HG02759 (cell line): ENCODE data around the gene SST.

Experiments used
- ATAC-seq: cut with Tn5 transposase; IDR thresholded peaks from one replicate; pipeline ENCODE4 v1.9.1; 2021; ENCODE audit warnings: mild to moderate bottlenecking, moderate library complexity; ENCODE audit not compliant: unreplicated experiment

Gene SST

DNA sequence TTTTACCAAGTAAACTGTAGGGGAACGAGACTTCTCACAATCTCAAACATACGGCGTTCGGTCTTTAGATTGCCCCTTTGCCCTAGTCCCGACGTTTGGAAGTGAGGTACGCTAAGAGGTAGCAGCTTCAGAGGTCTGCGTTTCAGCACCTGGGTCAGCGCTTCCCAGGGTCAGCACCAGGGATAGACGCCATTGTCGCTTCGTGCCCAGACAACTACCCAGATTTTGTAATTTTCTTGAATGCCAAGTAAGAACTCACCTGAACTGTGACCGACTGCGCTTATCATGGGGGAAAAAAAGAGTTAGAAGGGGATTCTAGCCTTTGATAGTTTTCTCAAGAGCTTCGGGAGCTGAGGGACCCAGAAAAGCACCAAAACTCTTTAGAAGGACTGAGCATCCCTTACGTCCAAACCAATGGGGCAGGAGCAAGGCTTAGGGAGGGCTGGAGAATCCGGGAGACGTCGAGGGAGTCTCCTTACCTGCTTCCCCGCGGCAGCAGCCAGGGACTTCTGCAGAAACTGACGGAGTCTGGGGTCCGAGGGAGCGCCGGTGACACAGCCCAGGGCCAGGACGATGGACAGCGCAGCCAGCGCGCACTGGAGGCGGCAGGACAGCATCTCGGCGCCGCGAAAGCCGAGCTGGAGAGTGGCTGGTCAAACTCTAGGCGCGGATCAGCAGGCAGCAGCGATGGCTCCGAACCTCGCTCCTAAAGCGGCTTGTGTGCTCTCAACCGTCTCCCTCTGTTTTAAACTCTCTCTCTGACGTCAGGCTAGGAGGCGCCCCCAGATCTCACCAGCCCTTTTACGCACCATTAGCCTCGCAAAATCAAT lies at the start of gene SST:
TSS of gene SST (minus strand) at position 720 of the 830 bp plus-strand sequence. CDS start at position 617, 103 bp downstream.
- no peak for ATAC-seq

- ATAC-seq: no peak
These were observed 49.6 kb upstream of the SST start for GRCh38 chr3:187719628-187720336.

GRCh38 chr3:187718802-187719201 lies 48.6 kb upstream of the SST start:
- ATAC-seq: no peak

DNA sequence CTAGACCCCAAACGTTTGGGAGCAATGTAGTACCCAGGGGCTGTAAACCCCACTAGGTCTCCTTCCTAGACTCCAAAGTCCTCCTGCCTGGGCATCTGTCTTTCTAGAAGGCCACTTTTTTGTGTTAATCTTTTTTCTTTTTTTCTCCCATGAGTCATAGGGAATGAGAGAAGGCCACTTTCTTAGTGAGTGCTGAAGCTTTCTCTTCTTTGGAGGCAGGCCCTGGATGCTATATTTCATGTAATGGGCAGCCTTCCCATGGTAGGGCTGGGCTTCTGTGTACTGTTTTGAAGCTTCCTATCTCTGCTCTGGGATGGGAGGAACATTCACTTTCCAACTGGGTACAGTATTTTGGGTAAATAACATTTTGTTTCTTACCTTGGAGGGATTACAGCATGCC lies 47.4 kb upstream of the SST start:
- no peak for ATAC-seq

GRCh38 chr3:187714404-187714979 lies 44.3 kb upstream of the SST start:
- peak; percentile 89 for ATAC-seq

GRCh38 chr3:187713504-187713903 lies 43.3 kb upstream of the SST start:
- ATAC-seq: no peak

GRCh38 chr3:187709155-187709554 lies 39.0 kb upstream of the SST start:
- no peak for ATAC-seq

GRCh38 chr3:187708696-187709095 lies 38.5 kb upstream of the SST start:
- no peak for ATAC-seq

DNA sequence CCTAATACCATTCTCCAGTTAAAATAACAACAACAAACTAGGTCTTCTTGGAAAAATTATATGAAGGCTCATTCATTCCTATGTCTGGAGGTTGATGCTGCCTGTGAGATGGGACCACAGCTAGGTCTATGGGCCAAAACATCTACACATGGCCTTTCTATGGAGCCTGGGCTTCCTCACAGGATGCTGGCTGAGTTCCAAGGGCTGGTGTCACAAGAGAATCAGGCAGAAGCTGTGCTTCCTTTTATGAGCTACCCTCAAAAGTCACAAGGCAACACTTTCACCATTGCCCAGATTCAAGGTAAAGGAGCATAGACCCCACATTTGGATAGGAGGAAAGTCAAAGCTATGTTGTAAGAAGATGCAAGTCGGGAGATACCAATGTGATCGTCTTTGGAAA lies 36.8 kb upstream of the SST start:
- ATAC-seq: no peak

GRCh38 chr3:187705164-187705563 lies 35.0 kb upstream of the SST start:
- no peak for ATAC-seq

GRCh38 chr3:187702507-187703033 lies 32.4 kb upstream of the SST start, which contains the start of gene RTP2:
Gene RTP2 (minus strand): TSS chr3:187702557. CDS start chr3:187702128, 429 bp downstream.
- no peak for ATAC-seq

- no peak for ATAC-seq
These were observed 30.1 kb upstream of the SST start for GRCh38 chr3:187700249-187700648.

- no peak for ATAC-seq
These were observed 28.6 kb upstream of the SST start for GRCh38 chr3:187698499-187699399.

GRCh38 chr3:187696021-187696420 lies 25.8 kb upstream of the SST start:
- ATAC-seq: no peak

GRCh38 chr3:187695449-187695848 lies 25.3 kb upstream of the SST start:
- ATAC-seq: no peak

GRCh38 chr3:187694801-187695200 lies 24.6 kb upstream of the SST start:
- ATAC-seq: no peak

DNA sequence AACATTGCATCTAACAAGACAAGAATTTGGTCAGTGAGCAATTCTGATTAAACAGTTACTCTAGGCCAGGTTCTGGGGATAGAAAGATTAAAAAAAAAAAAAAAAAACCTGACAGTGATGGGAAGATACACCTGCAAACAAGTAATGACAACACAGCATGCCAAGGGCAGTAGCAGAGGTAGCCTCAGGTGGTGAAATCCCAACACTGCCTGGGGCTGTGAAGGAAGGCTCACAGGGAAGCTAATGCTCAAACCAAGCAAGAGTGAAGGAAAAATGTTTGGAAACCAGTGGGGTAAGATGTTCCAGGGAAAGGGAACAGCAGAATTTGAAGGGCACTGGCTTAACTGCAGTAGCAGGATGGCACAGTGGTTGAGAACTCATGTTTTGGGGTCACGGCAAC lies 23.2 kb upstream of the SST start:
- ATAC-seq: no peak

- no peak for ATAC-seq
These were observed 19.8 kb upstream of the SST start for GRCh38 chr3:187689984-187690383.

DNA sequence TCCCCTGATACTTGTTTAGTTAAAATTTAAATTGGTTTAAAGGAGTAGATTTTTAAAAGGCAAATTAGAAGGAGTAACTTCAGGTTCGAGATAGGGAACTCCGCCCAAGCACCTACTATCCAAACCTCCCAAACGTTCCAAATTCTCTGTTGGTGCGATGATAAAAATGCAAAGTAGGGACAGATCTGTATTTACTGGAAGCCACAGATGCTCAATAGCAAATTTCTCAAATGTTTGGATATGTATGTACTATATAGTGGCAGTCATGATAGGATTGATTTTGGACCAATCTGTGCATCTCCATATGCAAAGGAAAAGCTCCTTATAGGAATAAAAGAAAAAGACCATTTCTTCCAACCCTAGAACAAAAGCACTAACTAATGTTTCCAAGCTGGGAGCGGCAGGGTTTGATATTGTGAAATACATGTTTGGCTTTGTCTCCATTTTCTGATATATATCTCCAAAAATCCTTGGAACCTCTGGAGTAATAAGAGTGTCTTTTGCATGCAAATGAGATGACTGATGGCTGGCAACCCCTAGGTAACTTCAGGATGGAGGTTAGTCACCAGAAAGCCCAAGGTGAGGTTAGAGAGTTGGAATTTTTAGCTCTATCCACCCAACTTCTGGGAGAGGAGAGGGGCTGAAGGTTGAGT lies 16.6 kb upstream of the SST start:
- ATAC-seq: no peak

DNA sequence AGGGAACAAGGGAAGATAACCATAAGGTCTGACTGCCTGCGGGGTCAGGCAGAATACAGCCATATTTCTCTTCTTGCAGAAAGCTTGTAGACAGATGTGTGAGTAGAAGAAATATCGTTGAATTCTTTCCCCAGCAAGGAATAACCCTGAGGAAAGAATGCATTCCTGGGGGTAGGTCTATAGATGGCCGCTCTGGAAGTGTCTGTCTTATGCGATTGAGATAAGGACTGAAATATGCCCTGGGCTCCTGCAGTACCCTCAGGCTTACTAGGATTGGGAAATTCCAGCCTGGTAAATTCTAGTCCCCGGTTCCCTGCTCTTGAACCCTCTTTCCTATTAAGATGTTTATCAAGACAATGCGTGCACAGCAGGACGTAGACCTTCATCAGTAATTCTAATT lies 15.8 kb upstream of the SST start:
- ATAC-seq: no peak
